ENCODE measurements around the gene CDC37L1. TPM values are rescaled to one million over a fixed set of nuclear protein-coding genes. Genes with fewer than 3 reads are reported as not detected.

Gene CDC37L1
- total RNA-seq, 1 donor from 2014 or later: 12.3 TPM

- Mint-ChIP-seq H3K4me3 (no peak overlapping the region), H3K27me3 (no peaks in the 10 kb centered on the region), H3K36me3 (ENCODE audit: low read depth) (no peaks in the 10 kb centered on the region), H3K9me3 (no peaks in the 10 kb centered on the region), H3K4me1 (no peaks in the 10 kb centered on the region), H3K27ac (no peak overlapping the region)
- ATAC-seq (ENCODE audit: low read depth) (no peak), DNase-seq (no peak)
- TF ChIP-seq, protein P1, sequence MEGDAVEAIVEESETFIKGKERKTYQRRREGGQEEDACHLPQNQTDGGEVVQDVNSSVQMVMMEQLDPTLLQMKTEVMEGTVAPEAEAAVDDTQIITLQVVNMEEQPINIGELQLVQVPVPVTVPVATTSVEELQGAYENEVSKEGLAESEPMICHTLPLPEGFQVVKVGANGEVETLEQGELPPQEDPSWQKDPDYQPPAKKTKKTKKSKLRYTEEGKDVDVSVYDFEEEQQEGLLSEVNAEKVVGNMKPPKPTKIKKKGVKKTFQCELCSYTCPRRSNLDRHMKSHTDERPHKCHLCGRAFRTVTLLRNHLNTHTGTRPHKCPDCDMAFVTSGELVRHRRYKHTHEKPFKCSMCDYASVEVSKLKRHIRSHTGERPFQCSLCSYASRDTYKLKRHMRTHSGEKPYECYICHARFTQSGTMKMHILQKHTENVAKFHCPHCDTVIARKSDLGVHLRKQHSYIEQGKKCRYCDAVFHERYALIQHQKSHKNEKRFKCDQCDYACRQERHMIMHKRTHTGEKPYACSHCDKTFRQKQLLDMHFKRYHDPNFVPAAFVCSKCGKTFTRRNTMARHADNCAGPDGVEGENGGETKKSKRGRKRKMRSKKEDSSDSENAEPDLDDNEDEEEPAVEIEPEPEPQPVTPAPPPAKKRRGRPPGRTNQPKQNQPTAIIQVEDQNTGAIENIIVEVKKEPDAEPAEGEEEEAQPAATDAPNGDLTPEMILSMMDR (IDR thresholded peaks at IDR 0.05): no peak
- intact Hi-C loops (cut with micrococcal nuclease): loop anchor here (5.0 kb wide), 3 partner anchors 1158 to 1738 kb away; partner anchors contain the start of genes ERMP1 and UHRF2
- ChIA-PET CTCF (no interaction called here), POLR2A (interaction anchor here (0.8 kb wide), 1 partner anchor 11 kb away, joined by 3 read pairs; no protein-coding TSS in a partner anchor)
Observed at GRCh38 chr9:4674783-4675182, 4.6 kb upstream of the CDC37L1 start.

GRCh38 chr9:4677392-4677791 lies 2.0 kb upstream of the CDC37L1 start:
- ChIA-PET POLR2A (interaction anchor here (0.7 kb wide), 2 partner anchors 295 to 916 kb away, joined by 3 to 4 read pairs; no protein-coding TSS in a partner anchor), CTCF (interaction anchor here (0.7 kb wide), 1 partner anchor 1197 kb away, joined by 4 read pairs; no protein-coding TSS in a partner anchor)
- intact Hi-C loops (cut with micrococcal nuclease): loop anchor here (5.0 kb wide), 3 partner anchors 1155 to 1735 kb away; partner anchors contain the start of genes ERMP1 and UHRF2
- Mint-ChIP-seq H3K4me3 (no peak overlapping the region), H3K9me3 (no peaks in the 10 kb centered on the region), H3K27me3 (no peaks in the 10 kb centered on the region), H3K4me1 (no peaks in the 10 kb centered on the region), H3K36me3 (ENCODE audit: low read depth) (no peaks in the 10 kb centered on the region), H3K27ac (no peak overlapping the region)
- no peak for ATAC-seq (ENCODE audit: low read depth)
- DNase-seq: no peak
- TF ChIP-seq, protein P1 (IDR thresholded peaks at IDR 0.05): no peak

- Mint-ChIP-seq H3K27ac (no peak overlapping the region), H3K9me3 (no peaks in the 10 kb centered on the region), H3K27me3 (no peaks in the 10 kb centered on the region), H3K4me3 (no peak overlapping the region), H3K36me3 (ENCODE audit: low read depth) (peaks cover 6% of the 10 kb centered on the region), H3K4me1 (peaks cover 5% of the 10 kb centered on the region)
- ChIA-PET CTCF (interaction anchor here (1.4 kb wide), 1 partner anchor 13 kb away, joined by 5 read pairs; the partner anchor contains the start of gene SPATA6L), POLR2A (interaction anchor here (0.7 to 1.5 kb wide), 12 partner anchors 13 to 1330 kb away, joined by 3 to 21 read pairs (median 5); partner anchors contain the start of genes AK3, JAK2, PLGRKT and PLPP6)
- intact Hi-C loops (cut with micrococcal nuclease): loop anchor here (1.0 to 5.0 kb wide), 13 partner anchors 12 to 1834 kb away; partner anchors contain the start of genes AK3, ERMP1, JAK2 and PLPP6
- TF ChIP-seq, protein P1 (IDR thresholded peaks at IDR 0.05): no peak
- peak; percentile 19 for ATAC-seq (ENCODE audit: low read depth)
- peak; percentile 23 for DNase-seq
Observed at GRCh38 chr9:4678679-4679267, 596 bp upstream of the CDC37L1 start.

DNA sequence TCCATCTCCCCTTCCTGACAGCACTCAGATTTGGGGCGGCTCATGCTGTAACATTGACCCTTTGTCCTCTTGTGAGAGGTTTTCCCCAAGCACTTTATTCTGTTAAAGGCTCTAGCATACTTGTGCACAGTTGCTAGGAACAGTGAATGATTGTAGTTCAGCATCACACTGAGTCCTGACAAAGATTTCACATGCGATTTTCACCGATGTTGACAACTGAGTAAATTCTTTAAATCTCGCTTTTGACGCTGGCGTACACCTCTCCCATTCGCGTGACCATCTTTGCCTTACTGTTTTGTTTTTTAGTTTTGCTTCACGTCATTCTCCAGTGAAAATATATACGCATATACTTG lies 780 bp downstream of the CDC37L1 start:
- H3K4me1 Mint-ChIP-seq: peaks cover 7% of the 10 kb centered on the region
- CTCF ChIA-PET: interaction anchor here (0.6 to 1.4 kb wide), 4 partner anchors 14 to 306 kb away, joined by 3 to 5 read pairs (median 3); partner anchors contain the start of gene SPATA6L
- no peak for ATAC-seq (ENCODE audit: low read depth)
- POLR2A ChIA-PET: interaction anchor here (1.4 to 1.5 kb wide), 3 partner anchors 17 to 61 kb away, joined by 5 to 21 read pairs (median 21); partner anchors contain the start of genes AK3 and PLPP6
- intact Hi-C loops (cut with micrococcal nuclease): no loop called here
- TF ChIP-seq, protein P1 (IDR thresholded peaks at IDR 0.05): no peak
- no peak overlapping the region for H3K27ac Mint-ChIP-seq
- no peaks in the 10 kb centered on the region for H3K27me3 Mint-ChIP-seq
- no peak for DNase-seq
- no peaks in the 10 kb centered on the region for H3K9me3 Mint-ChIP-seq
- H3K4me3 Mint-ChIP-seq: no peak overlapping the region
- H3K36me3 Mint-ChIP-seq (ENCODE audit: low read depth): peaks cover 15% of the 10 kb centered on the region

GRCh38 chr9:4680750-4681149 lies 1.4 kb downstream of the CDC37L1 start:
- ATAC-seq (ENCODE audit: low read depth) (no peak), DNase-seq (no peak)
- Mint-ChIP-seq H3K4me1 (peaks cover 7% of the 10 kb centered on the region), H3K27ac (no peak overlapping the region), H3K9me3 (no peaks in the 10 kb centered on the region), H3K4me3 (no peak overlapping the region), H3K36me3 (ENCODE audit: low read depth) (peaks cover 19% of the 10 kb centered on the region), H3K27me3 (no peaks in the 10 kb centered on the region)
- intact Hi-C loops (cut with micrococcal nuclease): no loop called here
- TF ChIP-seq, protein P1 (IDR thresholded peaks at IDR 0.05): no peak
- ChIA-PET CTCF (no interaction called here), POLR2A (interaction anchor here (0.6 kb wide), 1 partner anchor 37 kb away, joined by 4 read pairs; no protein-coding TSS in a partner anchor)

Data from activated B cell treated with CpG ODN at 0.5 μM for 24 hours (primary cell).